ENCODE data around the gene IQGAP2.

Gene IQGAP2

GRCh38 chr5:76700571-76700970 is 297.5 kb downstream of the IQGAP2 start:
- DNase-seq (ENCODE audit: insufficient read length, low spot score) (no peak), FAIRE-seq (no peak)
- no peak for TF ChIP-seq POLR2A (IDR thresholded peaks at IDR 0.05; ENCODE audit: low read depth, low read length)

- FAIRE-seq (peak; percentile 74), DNase-seq (ENCODE audit: insufficient read length, low spot score) (no peak)
- TF ChIP-seq POLR2A (IDR thresholded peaks at IDR 0.05; ENCODE audit: low read depth, low read length) = no peak
These were observed 298.2 kb downstream of the IQGAP2 start for GRCh38 chr5:76701298-76701697.

DNA sequence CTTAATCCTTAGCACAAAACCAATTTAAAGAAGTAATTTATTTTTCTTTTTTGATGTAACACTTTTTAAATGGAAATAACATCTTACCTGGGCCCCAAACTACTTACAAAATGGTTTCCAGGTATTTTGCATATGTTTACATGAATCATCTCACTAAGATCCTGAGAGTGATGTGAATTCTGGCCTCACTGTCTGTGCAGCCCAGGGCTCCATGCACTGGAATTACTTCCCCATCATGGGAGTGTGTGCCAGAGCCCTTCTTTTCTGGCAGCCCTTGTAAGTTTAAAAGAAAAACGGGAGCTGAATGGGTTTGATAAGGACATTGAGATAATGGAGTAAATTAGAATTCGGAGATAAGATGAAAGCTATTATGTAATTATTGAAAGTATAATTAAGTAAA is 300.6 kb downstream of the IQGAP2 start:
- no peak for DNase-seq (ENCODE audit: insufficient read length, low spot score)
- no peak for FAIRE-seq
- TF ChIP-seq POLR2A (IDR thresholded peaks at IDR 0.05; ENCODE audit: low read depth, low read length) = no peak

- no peak for TF ChIP-seq POLR2A (IDR thresholded peaks at IDR 0.05; ENCODE audit: low read depth, low read length)
- FAIRE-seq (no peak), DNase-seq (ENCODE audit: insufficient read length, low spot score) (no peak)
These were observed 301.1 kb downstream of the IQGAP2 start for GRCh38 chr5:76704131-76704663.

DNA sequence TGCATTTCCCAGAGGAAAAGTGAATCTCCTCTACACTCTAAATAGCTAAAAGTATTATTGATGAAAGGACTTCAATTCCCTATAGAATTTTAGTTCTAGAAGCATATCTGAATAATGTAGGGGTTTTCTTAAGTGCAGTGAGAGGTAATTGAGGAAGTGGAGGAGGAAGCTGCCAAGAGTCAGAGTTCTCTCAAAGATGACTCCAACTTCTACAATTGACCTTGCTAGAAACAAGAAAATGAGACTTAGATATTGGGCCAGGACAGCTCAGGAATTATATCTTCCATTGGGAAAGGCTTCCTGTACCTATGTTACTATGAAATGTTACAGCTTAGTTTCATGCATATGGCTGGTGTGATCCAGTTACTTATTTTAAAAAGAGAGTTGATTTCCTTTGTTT is 302.5 kb downstream of the IQGAP2 start:
- no peak for FAIRE-seq
- no peak for TF ChIP-seq POLR2A (IDR thresholded peaks at IDR 0.05; ENCODE audit: low read depth, low read length)
- DNase-seq (ENCODE audit: insufficient read length, low spot score) = no peak

- FAIRE-seq = no peak
These were observed 306.7 kb downstream of the IQGAP2 start for GRCh38 chr5:76709762-76710161.

GRCh38 chr5:76710991-76711390 is 307.9 kb downstream of the IQGAP2 start:
- FAIRE-seq = no peak
- no peak for DNase-seq (ENCODE audit: insufficient read length, low spot score)
- TF ChIP-seq POLR2A (IDR thresholded peaks at IDR 0.05; ENCODE audit: low read depth, low read length) = no peak

More at GRCh38 chr5:76709762-76710161, 306.7 kb downstream of the IQGAP2 start:
- no peak for DNase-seq (ENCODE audit: insufficient read length, low spot score)
- TF ChIP-seq POLR2A (IDR thresholded peaks at IDR 0.05; ENCODE audit: low read depth, low read length) = no peak

GRCh38 chr5:76714751-76715485 is 311.8 kb downstream of the IQGAP2 start:
- no peak for DNase-seq (ENCODE audit: insufficient read length, low spot score)
- no peak for FAIRE-seq
- TF ChIP-seq POLR2A (IDR thresholded peaks at IDR 0.05; ENCODE audit: low read depth, low read length) = no peak

- no peak for FAIRE-seq
- no peak for TF ChIP-seq POLR2A (IDR thresholded peaks at IDR 0.05; ENCODE audit: low read depth, low read length)
- no peak for DNase-seq (ENCODE audit: insufficient read length, low spot score)
These were observed 312.3 kb downstream of the IQGAP2 start for GRCh38 chr5:76715486-76715735.

DNA sequence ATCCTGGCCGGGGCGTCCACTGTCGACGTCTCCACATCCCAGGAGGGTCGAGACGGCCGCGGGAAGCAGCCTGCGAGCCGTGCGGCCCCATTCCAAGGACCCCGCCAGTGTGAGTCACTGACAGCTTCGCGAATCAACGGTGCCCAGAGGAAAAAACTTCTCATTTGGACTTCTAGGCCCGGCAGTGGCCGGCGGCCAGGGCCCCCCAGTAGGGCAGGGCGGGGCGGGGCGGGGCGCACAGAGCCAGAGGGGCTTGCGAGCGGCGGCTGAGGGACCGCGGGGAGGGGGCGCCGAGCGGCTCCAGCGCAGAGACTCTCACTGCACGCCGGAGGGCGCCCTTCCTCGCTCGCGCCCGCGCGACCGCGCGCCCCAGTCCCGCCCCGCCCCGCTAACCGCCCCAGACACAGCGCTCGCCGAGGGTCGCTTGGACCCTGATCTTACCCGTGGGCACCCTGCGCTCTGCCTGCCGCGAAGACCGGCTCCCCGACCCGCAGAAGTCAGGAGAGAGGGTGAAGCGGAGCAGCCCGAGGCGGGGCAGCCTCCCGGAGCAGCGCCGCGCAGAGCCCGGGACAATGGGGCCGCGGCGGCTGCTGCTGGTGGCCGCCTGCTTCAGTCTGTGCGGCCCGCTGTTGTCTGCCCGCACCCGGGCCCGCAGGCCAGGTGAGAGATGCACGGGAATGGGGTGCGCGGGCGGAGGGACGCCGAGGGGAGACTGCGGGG is 312.8 kb downstream of the IQGAP2 start, which contains the start of gene F2R:
TSS of gene F2R (plus strand) at position 391 of the 720 bp plus-strand sequence. CDS start at position 573, 182 bp downstream.
- peak; percentile 16; the same call in 1 of the 2 replicates for TF ChIP-seq POLR2A (IDR thresholded peaks at IDR 0.05; ENCODE audit: low read depth, low read length)
- DNase-seq (ENCODE audit: insufficient read length, low spot score) (peak; percentile 65), FAIRE-seq (no peak)

DNA sequence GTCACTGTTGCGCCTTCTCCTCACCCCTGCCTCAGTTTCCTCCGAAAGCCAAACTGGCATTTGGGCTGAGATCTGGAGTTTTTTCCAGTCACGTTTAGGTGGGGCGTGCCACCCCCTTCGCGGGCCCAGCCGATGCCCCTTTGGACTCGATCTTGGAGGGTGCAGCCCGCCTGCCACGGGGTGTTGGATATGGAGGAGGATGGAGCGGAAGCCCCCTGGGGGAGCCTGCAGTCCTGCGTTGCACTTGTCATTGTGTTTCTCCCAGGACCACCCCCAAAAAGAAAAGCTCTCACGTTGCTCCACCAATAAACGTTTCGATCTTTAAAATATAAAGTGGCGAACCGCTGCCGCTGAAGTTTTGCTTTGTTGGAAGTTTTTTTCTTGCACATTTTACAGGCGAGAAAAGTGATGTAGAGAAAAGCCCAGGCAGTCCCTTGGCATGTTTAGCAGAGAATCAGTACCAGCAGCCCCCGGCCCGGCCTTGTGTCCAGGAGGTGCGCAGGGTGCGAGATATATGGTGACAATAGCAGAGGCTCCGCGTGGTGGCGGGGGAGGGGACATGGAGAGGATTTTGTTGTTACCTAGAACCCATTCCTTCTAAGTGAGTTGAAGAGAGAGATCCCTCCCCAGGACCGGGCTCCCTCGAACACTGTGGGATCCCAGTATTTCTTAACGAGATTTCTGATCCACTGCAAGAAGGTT is 313.5 kb downstream of the IQGAP2 start:
- no peak for FAIRE-seq
- TF ChIP-seq POLR2A (IDR thresholded peaks at IDR 0.05; ENCODE audit: low read depth, low read length) = 0 out of 2 replicates have a peak, but pooled peaks have one; percentile 6
- DNase-seq (ENCODE audit: insufficient read length, low spot score) = no peak

DNA sequence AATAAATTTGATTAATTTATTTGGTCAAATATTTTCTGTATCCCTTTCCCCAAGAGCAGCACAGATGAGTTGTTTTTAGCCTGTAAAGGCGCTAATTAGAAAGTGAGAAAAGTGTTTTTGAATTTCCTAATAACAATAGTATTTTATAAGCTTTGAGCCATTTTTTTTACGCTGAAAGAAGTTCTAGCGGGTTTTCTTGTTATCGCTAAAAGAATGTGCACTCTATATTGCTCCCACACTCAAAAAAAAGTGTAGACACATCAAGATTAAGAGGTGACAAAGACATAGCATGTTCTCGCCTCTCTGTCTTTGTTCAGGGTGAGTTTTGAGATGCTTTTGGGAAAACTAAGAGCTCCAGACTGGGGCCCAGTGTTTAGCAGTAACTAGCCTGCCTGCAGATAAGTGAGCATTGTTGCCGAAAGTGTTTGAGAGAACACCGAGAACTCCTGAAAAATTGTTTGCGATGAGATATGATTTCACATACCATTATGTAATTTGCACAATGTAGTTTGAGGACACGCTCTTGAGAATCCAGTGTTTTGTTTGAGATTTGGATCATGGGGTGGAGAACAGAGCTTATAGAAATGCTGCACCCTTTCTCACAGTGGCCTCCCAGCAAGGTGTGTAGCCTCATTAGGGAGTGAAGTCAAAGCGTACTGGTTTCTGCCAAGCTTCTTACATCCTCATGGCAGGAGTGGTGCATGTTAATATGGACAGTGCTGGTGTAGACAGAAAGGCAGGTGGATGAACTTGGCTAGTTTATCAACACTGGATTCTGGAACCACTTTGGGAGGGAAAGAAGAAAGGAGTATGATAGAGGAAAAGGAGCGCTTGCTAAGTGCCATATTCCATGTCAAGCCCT is 314.4 kb downstream of the IQGAP2 start:
- TF ChIP-seq POLR2A (IDR thresholded peaks at IDR 0.05; ENCODE audit: low read depth, low read length) = no peak
- no peak for DNase-seq (ENCODE audit: insufficient read length, low spot score)
- no peak for FAIRE-seq

DNA sequence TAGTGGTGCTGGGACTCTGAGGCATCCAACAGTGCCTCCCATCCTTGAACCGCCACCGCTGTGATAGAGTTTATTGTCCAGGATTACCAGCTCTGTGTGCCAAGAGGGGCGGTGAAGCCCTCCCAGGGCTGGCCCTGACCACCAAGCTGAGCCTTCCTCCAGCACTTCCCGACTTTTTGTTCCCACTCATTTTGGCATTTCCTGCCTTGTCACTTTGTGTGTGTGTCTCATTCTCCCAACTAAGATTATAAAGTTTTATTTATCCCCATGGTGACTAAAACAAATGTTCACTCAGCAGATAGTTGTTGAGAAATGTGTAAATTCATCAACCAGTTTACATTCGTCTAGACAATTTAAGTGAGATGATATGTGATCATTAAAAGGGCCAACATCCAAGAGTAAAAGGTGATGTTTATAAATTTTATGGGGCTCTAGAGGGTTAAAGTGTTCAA is 315.3 kb downstream of the IQGAP2 start:
- FAIRE-seq = no peak
- no peak for DNase-seq (ENCODE audit: insufficient read length, low spot score)
- TF ChIP-seq POLR2A (IDR thresholded peaks at IDR 0.05; ENCODE audit: low read depth, low read length) = no peak

Measured in H54 (cell line).